ENCODE measurements around the gene MYH15. TPM values are rescaled to one million over a fixed set of nuclear protein-coding genes. Genes with fewer than 3 reads are reported as not detected.

MYH15 gene
- total RNA-seq, 4 donors from 2014 or later = not detected

GRCh38 chr3:108407886-108408285, 102.5 kb downstream of the MYH15 start:
- TF ChIP-seq, protein P1, sequence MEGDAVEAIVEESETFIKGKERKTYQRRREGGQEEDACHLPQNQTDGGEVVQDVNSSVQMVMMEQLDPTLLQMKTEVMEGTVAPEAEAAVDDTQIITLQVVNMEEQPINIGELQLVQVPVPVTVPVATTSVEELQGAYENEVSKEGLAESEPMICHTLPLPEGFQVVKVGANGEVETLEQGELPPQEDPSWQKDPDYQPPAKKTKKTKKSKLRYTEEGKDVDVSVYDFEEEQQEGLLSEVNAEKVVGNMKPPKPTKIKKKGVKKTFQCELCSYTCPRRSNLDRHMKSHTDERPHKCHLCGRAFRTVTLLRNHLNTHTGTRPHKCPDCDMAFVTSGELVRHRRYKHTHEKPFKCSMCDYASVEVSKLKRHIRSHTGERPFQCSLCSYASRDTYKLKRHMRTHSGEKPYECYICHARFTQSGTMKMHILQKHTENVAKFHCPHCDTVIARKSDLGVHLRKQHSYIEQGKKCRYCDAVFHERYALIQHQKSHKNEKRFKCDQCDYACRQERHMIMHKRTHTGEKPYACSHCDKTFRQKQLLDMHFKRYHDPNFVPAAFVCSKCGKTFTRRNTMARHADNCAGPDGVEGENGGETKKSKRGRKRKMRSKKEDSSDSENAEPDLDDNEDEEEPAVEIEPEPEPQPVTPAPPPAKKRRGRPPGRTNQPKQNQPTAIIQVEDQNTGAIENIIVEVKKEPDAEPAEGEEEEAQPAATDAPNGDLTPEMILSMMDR (IDR thresholded peaks at IDR 0.05) = no peak
- no peak for ATAC-seq (ENCODE audit: low FRiP score)
- DNase-seq (ENCODE audit: low spot score) = no peak

DNA sequence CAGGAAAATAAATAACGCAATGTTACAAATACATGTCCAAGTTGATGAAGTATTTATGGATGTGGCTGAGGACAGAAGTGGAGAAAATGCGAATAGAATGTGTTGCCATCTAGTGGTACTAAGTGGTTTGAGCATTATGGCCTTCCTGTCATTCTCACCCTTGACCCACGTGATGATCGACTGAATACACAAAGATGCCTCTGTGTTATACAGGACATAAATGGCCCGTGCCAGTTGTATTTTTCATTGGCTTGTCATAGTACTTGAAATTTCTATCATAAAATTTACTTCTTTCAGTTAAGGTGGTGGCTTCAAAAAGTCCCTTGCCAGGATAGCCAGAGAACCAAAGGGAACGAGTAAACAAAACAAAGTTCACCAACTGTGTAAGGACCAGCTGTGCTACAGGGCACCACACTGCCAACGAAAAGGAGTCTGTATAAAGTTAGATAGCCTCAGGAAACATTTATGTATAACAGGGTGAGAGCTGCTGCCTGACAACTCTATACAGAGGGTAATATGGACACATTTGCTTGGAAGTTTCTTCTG, 103.7 kb downstream of the MYH15 start:
- DNase-seq (ENCODE audit: low spot score) (no peak), ATAC-seq (ENCODE audit: low FRiP score) (peak; percentile 77)
- TF ChIP-seq, protein P1 (IDR thresholded peaks at IDR 0.05) = no peak

GRCh38 chr3:108406063-108406660, 104.2 kb downstream of the MYH15 start:
- TF ChIP-seq, protein P1 (IDR thresholded peaks at IDR 0.05) = no peak
- ATAC-seq (ENCODE audit: low FRiP score) = no peak
- DNase-seq (ENCODE audit: low spot score) = no peak

DNA sequence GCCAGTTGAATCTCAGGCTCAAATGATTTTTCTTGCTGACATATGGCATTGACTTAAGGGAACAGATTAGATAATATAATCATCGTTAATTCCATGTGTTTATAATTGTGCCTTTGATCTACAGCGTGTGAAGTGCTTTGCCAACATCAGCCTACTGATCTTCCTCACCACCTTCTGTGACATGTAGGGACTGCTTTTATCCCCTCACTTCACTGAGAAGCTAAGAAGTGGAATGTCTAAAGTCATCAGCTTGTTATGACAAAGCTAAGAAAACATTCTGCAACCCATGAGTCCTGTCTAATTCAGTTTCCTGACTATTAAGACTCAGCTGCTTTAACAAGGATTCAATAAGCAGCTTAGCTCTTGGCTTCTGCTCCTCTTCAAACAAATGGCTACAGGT, 106.0 kb downstream of the MYH15 start:
- DNase-seq (ENCODE audit: low spot score) (no peak), ATAC-seq (ENCODE audit: low FRiP score) (no peak)
- TF ChIP-seq, protein P1 (IDR thresholded peaks at IDR 0.05) = no peak

DNA sequence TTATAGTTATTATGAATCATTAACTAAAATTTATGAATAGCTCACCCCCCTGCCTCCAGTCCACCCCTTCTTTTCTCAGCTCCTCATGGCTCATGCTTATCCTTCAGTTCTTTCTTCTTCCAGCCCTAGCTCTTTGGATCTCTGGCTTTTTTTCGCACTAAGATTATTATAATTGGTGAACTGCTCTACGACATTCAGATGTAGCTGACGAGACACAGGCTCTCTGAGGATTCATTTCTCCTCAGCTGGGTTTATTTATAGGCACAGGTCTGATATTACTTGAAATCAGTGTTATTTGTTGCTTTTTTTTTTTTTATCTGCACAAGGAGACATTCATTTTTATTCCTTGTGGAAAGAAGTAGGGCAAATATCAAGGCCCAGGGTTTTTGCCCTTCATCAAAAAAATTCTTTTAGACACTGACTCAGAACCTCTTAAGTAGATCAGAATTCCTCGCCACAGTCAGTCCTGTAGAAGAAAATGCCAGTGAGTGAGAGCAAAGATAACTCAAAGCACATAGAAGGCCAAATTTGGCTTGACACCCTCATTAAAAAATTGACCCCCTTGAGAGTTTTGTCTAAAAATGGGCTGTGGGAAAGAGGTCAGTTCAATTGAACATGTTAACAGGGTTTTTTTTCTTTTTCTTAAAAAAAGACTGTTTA, 106.6 kb downstream of the MYH15 start:
- TF ChIP-seq, protein P1 (IDR thresholded peaks at IDR 0.05) = no peak
- DNase-seq (ENCODE audit: low spot score) (no peak), ATAC-seq (ENCODE audit: low FRiP score) (no peak)

DNA sequence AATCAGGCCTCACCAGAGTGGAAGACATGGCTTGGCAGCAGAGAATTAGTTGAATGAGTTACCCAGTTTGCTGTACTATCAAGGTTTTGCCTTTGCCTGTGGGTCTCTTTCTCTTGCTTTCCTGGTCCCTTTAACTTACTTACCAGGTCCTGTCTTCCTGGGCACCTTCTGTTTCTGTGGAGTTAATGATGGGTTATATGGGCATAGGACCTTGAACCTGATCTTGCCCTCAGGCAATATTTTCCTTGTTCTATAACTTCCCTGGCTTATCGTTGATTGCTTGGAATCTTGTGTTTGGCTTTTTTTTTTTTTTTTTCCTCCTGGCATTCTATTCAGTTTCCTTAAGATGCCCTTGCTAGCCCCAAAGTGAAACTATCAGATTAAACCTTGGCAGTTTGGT, 107.2 kb downstream of the MYH15 start:
- ATAC-seq (ENCODE audit: low FRiP score) = no peak
- DNase-seq (ENCODE audit: low spot score) = no peak
- TF ChIP-seq, protein P1 (IDR thresholded peaks at IDR 0.05) = no peak

GRCh38 chr3:108401836-108402235, 108.6 kb downstream of the MYH15 start:
- DNase-seq (ENCODE audit: low spot score) = no peak
- no peak for ATAC-seq (ENCODE audit: low FRiP score)
- TF ChIP-seq, protein P1 (IDR thresholded peaks at IDR 0.05) = no peak
